Epidermal melanocyte (primary cell): ENCODE data around the gene ARHGEF18.
"Not testable (repeated sequence)": the region's sequence is repeated elsewhere in the genome, so short reads cannot be mapped to it uniquely, and the experiment has no call there.

Experiments
- DNase-seq: peaks from one replicate; pipeline ENCODE4 v3.0.0; 2011; ENCODE audit warnings: low spot score; ENCODE audit not compliant: insufficient read length

The ARHGEF18 gene

DNA sequence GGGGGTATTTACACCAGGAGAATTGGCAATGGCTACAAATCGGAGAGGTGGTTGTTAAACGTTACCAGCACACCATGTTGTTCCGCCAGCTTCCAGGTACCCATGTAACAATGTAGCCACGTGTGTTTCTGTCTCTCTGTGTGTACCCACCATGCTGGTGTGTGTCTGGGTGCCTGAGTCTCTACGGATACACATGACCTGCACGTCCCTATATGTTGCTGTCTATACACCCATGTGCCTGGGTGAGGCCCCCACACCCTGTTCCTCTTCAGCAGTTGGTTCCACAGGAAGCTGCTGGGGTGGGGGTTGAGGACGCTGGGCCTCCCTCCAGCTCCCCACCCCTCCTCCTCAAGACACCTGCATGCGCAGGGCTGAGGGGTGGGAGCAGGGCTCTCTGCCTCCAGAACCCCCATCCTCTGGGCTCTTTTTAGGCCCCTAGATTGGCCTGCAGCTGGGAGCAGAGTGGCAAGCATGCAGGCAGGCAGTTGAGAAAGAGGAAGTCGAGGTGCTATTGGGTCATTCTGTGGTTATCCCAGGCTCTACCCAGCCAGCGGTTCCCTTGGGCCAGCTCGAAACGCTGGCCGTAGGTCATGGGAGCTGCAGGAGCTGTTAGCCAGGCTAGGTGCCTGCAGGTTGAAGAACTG lies at the start of gene ARHGEF18:
Gene ARHGEF18, plus strand, starts transcription at position 351 of the 644 bp plus-strand sequence. CDS start 13,954 bp downstream, outside the sequence.
- DNase-seq: no peak

DNA sequence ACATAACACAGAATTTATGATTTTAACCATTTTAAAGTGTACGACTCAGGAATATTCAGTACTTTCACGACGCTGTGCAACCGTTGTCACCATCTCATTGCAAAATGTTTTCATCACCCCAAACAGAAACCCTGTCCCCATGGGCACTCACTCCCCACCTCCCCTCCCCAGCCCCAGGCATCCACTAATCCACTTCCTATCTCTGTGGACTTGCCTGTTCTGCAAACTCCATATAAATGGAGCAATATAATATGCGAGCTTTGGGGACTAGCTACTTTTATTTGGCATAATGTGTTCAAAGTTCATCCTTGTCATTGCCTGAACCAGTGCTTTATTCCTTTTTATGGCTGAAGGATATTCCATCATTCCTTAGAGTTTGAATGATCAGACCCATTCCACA lies 47.2 kb upstream of the ARHGEF18 start:
- DNase-seq: no peak

DNA sequence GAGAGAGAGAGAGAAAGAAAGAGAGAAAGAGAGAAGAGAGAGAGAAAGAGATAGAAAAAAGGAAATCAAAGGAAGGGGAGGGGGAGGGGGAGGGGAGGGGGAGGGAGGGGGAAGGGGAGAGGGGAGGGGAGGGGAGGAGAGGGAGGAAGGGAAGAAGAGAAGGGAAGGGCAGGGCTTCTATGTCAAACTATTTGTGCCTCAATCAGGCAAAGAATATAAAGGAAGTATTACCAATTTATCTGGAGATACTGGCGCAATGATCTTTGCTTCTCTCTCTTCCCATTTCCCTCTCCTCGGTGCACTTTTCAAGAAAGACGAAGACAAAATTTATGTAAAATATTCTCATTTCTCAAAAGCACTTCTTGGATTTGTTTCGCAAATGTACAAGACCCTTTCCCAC lies 45.3 kb upstream of the ARHGEF18 start:
- no peak for DNase-seq

DNA sequence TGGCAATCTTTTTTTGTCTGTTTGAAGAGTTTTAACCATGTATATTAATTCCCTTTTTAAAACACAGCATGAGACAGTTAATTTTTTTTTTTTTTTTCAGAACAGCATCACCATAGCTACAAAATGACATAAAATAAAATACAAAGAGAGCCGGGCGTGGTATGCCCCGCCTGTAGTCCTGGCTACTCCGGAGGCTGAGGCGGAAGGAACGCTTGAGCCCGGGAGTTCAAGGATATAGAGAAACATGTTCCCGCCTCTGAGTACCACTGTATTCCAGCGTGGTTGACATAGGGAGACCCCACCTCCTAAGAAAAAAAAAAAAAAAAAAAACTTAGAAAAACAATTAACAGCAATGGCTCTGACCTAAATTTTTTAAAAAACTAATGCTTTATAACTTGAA lies 44.5 kb upstream of the ARHGEF18 start:
- no peak for DNase-seq

DNA sequence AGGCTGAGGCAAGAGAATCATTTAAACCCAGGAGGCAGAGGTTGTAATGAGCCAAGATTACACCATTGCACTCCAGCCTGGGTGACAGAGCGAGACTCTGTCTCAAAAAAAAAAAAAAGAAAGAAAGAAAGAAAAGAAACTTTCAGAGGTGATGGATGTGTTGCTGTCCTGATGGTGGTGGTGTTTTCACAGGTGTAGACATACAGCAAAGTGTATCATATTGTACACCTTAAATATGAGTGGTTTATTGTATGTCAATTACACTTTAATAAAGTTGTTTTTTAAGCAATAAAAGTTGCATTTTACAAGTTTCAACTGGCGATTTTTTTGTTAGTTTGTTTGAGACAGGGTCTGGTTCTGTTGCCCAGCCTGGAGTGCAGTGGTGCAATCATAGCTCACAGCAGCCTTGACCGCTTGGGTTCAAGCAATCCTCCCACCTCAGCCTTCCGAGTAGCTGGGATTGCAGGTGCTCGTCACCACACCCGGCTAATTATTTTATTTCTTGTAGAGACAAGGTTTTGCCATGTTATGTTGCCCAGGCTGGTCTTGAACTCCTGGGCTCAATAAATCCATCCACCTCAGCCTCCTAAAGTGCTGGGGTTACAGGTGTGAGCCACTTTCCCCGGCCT lies 41.0 kb upstream of the ARHGEF18 start:
- no peak for DNase-seq

DNA sequence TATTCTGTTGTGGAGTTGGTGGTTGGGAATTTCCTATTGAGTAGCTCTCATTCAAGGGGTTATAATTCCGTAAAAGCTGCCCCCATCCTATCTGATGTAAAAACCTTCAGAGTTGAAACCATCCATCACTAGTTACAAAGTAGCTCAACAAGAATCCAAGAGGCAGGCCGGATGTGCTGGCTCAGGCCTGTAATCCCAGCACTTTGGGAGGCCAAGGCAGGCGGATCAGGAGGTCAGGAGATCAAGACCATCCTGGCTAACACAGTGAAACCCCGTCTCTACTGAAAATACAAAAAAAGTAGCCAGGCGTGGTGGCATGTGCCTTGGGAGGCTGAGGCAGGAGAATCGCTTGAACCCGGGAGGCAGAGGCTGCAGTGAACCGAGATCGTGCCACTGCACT lies 40.4 kb upstream of the ARHGEF18 start:
- not testable (repeated sequence) for DNase-seq

DNA sequence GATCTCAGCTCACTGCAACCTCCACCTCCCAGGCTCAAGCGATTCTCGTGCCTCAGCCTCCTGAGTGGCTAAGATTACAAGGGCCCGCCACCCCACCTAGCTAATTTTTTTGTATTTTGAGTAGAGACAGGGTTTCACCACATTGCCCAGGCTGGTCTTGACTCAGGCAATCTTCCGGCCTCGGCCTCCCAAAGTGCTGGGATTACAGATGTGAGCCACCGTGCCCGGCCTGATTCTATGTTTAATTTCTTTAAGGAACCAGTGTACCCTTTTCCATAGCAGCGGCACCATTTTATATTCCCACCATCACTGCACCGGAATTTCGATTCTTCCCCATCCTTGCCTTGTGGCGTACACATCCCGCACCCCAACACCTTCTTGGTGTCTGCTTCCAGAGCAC lies 36.8 kb upstream of the ARHGEF18 start:
- no peak for DNase-seq

DNA sequence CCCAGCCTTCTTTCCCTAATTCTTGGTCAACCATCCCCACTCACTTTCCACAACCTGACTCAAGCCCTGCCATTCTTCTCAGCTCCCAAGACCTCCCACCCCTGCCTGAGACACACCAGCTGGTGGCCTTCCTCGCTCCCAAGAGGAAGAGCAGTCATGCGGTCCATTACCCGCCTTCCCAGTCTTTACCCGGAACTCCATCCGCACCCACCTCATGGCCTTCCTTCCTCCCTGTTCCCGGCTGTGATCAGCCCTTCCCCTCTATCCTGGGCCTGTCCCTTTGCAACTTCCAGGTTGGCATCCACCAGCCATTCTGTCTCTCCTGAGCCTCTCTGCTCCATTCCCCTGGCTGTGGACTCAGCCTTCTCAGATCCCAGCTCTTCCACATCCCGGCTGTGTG lies 35.9 kb upstream of the ARHGEF18 start:
- DNase-seq: no peak

DNA sequence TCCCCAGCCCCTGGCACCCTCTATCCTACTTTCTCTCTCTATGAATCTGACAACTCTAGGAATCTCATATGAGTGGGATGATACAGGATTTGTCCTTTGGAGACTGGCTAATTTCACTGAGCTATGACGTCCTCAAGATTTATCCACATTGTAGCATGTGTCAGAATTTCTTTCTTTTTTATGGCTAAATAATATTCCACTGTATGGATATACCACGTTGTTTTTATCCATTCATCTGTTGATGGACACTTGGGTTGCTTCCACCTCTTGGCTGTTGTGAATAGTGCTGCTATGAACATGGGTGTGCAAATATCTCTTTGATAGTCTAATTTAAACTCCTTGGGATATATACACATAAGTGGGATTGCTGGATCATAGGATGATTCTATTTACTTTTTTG lies 30.6 kb upstream of the ARHGEF18 start:
- DNase-seq: no peak

DNA sequence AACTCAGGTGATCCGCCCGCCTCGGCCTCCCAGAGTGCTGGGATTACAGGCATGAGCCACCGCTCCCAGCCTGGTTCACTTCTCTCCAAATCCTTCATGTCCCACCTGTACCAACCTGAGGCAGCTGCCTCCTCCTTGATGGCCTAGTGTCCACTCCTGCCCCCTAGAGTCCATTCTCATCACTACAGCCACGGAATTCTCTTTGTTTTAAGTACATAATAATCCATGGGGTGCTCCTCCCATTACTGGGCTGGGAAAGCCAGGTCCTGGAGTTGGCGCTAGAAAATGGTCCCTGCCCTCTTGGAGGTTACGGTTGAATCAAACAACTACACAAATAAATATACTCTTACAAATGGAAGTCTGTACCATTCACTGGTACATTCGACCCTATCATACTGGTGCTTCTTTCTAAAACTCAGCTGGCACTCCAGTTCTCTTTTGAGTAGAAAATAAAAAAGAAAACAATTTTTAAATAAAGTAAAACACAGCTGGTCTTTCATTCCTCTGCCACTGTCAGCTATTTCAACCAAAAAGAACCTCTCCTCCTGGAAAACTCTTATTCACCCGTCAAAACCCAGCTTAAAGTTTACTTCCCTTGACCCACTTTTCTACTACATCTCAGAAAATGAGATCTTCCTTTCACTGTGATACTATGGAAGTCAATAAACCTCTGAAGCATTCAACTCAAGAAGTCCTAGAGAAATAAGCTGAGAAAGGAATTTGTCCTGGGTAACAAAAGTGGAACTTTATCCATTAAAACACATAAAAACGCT lies 22.4 kb upstream of the ARHGEF18 start:
- DNase-seq: no peak

DNA sequence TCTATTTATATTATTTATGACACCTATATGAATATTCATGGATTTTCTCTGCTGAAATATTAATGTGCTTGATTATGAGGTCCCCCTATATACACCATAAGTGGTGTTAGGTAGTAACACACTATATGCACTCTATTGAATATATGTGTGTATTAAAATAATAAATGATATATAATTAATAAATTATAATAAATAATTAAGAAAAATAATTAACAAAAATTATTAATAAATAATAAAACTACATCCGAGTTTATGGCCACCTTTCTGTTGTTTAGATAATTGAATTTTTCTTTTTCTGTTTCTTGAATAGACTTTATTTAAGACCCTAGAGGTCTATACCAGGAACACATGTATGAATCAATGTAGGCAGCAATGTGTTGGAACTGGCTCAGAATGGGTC lies 20.9 kb upstream of the ARHGEF18 start:
- no peak for DNase-seq

DNA sequence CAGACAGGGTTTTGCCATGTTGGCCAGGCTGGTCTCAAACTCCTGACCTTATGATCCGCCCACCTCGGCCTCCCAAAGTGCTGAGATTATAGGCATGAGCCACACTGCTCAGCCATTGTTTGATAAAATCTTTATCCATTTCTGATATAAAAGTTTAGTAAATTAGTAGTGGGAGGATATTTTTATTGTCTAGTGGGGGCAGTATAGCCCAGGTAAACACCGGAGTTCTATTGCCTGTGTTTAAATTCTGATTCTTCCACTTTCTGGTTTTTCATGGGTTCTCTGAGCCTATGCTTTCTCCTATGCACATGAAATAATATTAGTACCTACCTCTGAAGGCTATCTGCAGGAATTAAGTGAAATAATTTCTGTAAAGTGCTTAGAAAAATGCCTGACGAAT lies 20.1 kb upstream of the ARHGEF18 start:
- no peak for DNase-seq

DNA sequence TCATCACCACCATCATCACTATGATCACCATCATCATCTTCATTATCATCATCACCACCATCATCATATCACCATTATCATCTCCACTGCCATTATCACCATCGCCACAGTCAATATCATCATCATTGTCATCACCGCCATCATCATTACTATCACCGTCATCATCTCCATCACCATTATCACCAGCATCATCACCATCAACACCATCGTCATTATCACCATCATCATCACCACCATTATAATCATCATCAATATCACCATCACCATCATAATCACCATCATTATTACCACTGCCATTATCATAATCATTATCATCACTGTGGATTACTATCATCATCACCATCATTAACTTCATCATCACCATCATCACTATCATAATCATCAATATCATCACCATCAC lies 17.3 kb upstream of the ARHGEF18 start:
- DNase-seq: no peak

DNA sequence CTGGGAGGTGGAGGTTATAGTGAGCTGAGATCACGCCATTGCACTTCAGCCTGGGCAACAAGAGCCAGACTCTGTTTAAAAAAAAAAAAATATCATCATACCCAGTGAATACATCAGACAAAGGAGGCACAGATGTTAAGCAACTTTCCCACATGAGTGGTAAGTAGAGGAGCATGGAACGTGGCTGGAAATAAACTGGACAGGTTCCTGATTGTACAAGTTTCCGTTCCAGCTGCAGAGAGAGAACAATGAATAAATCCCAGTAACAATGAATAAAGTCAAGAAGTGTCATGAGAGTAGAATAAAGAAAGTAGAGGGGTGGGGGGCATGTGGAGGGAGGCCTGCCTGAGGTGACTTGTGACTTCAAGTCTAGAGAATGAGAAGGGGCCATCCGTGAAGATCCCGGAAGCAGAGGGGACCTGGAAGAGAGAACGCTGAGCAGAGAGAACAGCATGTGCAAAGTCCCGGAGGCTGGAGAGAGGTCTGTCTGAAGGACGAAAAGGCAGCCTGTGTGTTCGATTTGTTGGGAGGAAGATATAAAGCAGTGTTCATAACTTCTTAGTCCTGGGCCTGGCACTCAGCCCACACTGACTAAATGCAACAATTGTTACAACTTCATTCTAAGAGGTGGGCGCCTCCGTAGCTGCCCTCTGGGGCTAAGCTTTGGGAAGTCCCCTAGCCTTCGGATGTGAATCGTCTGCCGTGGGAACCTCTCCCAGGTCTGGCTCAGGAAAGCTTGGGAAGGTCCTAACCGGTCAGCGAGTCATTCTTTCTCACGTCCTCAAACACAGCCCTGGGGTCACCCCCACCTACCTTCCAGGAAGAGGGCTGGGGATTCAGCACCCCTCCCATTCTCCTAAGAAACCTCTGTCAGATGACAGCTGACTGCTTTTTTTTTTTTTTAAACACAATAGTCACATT lies 15.3 kb upstream of the ARHGEF18 start:
- no peak for DNase-seq

DNA sequence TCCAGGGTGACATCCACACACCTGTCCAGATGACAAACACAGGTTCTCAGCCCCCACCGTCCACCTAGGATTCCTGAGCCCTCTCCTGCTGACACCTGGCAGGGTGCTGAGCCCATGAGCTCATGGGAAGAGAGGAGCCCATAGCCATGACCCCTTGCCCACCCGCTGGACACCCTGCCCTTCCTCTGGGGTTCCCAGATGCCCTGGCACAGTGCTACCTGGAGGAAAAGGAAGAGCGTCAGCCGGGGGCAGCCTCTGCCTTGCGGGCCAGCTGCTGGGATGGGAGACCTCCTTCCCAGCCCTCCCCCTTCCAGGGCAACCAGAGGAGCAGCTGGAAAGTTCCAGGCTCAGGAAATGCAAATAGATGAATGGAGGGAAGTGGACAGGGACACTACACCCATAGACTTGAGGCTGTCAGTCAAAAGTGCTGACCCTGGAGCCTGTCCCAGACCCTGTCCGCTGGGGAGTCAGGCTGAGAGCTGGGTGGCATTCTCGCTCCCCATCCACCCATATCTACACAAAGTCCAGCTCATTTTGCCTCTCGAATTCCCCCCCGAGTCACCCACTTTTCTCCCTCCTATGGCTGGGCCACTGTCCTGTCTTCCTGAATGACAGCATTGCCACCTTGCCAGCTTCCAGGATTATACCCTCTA lies 12.3 kb upstream of the ARHGEF18 start:
- DNase-seq: no peak

DNA sequence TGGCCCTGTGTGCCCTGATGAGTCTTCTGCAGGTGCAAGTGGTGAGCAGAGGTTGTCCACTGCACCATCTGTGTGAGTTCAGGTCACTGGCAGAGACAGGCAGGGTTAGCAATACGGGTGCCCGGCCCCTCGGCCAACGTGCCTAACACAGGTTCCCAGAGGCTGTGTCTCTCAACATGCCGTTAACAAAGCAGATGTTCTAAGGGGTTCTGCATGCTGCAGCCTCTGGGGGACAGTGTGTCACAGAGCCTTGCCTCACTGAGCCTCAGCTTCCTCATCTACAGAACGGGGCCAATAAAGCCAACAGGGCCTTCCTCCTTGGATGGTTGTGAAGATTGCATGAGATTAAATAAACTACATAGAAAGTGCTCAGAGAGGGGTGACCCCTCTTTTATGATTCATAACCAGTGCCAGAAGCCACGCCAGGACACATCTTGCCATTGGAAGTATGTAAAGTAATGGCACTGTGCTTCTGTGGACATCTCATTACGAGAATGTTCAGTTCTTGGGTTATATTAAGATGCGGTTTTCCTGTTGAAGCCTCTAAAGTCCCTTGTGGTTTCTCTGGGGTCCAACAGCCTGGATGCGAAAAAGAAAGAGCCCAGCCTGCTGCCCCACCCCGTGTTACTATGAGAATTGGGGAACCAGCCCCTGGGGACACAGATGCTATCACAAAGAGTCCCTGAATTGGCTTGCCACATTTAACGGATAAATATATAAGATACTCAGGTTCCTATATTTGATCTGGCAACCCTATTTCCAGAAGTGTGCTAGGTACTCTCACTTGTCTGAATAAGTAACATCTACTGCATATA lies 11.2 kb upstream of the ARHGEF18 start:
- no peak for DNase-seq

DNA sequence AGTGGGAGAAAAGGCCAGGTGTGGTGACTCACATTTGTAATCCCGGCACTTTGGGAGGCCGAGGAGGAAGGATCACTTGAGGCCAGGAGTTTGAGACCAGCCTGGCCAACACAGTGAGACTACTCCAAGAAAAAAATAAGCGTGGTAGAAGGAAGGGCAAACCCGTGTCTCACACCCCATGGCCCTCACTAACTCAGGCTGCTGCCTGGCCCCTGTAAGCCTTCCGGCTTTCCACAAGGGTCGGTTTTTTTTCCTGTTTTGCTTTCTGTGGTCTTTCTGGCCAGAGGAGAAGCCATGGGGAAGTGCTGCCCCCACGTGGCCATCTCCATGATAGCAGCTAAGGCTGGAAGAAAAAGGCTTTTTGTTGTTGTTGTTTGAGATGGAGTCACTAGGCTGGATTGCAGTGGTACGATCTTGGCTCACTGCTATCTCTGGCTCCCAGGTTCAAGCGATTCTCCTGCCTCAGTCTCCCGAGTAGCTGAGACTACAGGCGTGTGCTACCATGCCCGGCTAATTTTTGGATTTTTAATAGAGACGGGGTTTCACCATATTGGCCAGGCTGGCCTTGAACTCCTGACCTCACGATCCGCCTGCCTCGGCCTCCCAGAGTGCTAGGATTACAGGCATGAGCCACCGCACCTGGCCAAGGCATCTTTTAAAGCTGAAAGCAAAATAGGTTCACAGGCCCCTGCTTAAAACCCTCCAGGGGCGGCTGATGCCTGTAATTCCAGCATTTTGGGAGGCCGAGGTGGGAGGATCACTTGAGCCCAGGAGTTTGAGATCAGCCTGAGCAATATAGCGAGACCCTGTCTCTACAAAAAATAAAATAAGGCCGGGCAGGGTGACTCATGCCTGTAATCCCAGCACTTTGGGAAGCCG lies 7.5 kb upstream of the ARHGEF18 start:
- no peak for DNase-seq

DNA sequence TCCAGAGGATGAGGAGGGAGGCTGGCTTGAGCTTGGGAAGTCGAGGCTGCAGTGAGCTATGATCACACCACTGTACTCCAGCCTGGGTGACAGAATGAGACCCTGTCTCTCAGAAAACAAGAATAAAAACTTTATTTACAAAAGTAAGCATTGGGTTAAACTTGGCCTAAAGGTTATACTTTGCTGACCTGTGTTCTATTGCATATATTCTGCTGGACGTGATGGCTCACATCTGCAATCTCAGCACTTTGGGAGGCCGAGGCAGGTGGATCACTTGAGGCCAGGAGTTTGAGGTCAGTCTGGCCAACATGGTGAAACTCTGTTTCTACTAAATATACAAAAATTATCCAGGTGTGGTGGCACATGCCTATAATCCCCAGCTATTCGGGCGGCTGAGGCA lies 6.6 kb upstream of the ARHGEF18 start:
- no peak for DNase-seq

DNA sequence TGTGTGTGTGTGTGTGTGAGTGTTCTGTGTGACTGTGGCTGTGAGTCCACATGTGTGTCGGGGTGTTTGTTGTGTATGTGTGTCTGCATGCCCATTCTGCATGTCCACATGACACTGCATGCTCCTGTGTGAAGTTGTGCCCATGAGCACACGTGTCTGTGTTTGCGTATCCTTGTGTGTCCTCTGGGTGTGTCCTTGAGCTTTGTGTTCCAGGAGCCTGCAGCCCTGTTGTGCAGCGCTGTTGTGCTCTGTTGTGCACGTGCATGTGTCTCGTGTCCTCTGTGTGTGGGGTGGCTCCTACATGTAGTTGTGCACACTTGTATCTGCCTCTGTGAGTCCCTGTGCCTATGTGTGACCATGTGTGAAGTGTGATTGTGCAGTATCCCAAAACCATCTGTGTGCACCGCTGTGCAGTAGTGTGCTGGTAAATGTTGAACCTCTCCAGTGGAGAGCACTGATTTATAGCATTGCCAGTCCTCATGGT lies 2.2 kb upstream of the ARHGEF18 start:
- no peak for DNase-seq
